ENCODE measurements around the gene ZNF57. TPM values are rescaled to one million over a fixed set of nuclear protein-coding genes. Genes with fewer than 3 reads are reported as not detected.
"Not testable (repeated sequence)": the region's sequence is repeated elsewhere in the genome, so short reads cannot be mapped to it uniquely, and the experiment has no call there.

ZNF57 gene
- total RNA-seq, 1 donor from 2014 or later: 7.2 TPM

DNA sequence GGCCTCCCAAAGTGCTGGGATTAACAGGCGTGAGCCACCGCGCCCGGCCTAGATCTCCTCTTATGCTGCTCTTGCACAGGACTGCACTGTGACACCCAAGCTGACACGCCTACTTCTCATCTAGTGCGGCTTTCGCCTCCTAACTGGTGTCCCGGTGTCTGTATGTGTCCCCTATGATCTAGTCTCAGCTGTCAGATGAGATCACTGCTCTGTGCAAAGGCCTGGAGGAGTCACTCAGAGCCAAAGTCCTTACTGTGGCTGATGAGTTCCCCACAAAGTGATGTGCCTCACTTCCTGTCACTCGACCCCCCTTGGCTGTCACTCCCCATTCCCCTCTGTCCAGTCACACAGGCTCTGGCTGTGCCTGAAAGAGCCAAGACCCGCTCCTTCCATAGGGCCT, 31.1 kb upstream of the ZNF57 start:
- no peak for DNase-seq
- H3K27me3 ChIP-seq: no peaks in the 10 kb centered on the region
- H3K36me3 ChIP-seq: no peaks in the 10 kb centered on the region
- no peaks in the 10 kb centered on the region for H3K4me1 ChIP-seq
- no peaks in the 10 kb centered on the region for H3K9me3 ChIP-seq
- TF ChIP-seq, protein P1, sequence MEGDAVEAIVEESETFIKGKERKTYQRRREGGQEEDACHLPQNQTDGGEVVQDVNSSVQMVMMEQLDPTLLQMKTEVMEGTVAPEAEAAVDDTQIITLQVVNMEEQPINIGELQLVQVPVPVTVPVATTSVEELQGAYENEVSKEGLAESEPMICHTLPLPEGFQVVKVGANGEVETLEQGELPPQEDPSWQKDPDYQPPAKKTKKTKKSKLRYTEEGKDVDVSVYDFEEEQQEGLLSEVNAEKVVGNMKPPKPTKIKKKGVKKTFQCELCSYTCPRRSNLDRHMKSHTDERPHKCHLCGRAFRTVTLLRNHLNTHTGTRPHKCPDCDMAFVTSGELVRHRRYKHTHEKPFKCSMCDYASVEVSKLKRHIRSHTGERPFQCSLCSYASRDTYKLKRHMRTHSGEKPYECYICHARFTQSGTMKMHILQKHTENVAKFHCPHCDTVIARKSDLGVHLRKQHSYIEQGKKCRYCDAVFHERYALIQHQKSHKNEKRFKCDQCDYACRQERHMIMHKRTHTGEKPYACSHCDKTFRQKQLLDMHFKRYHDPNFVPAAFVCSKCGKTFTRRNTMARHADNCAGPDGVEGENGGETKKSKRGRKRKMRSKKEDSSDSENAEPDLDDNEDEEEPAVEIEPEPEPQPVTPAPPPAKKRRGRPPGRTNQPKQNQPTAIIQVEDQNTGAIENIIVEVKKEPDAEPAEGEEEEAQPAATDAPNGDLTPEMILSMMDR (IDR thresholded peaks at IDR 0.05): no peak
- intact Hi-C loops (cut with DNase I): no loop called here
- H3K27ac ChIP-seq: no peak overlapping the region
- H3K4me3 ChIP-seq: no peak overlapping the region
- no peak for ATAC-seq

DNA sequence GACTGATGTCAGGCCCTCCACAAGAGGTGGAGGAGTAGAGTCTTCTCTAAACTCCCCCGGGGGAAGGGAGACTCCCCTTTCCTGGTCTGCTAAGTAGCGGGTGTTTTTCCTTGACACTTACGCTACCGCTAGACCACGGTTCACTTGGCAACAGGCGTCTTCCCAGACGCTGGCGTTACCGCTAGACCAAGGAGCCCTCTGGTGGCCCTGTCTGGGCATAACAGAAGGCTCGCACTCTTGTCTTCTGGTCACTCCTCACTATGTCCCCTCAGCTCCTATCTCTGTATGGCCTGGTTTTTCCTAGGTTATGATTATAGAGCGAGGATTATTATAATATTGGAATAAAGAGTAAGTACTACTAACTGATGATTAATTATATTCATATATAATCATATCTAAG, 28.6 kb upstream of the ZNF57 start:
- ATAC-seq; intact Hi-C loops (cut with DNase I); H3K36me3 ChIP-seq; DNase-seq; H3K27ac ChIP-seq; H3K27me3 ChIP-seq; H3K4me3 ChIP-seq; H3K4me1 ChIP-seq; H3K9me3 ChIP-seq: not testable (repeated sequence)
- TF ChIP-seq, protein P1 (IDR thresholded peaks at IDR 0.05): peak; percentile 23

DNA sequence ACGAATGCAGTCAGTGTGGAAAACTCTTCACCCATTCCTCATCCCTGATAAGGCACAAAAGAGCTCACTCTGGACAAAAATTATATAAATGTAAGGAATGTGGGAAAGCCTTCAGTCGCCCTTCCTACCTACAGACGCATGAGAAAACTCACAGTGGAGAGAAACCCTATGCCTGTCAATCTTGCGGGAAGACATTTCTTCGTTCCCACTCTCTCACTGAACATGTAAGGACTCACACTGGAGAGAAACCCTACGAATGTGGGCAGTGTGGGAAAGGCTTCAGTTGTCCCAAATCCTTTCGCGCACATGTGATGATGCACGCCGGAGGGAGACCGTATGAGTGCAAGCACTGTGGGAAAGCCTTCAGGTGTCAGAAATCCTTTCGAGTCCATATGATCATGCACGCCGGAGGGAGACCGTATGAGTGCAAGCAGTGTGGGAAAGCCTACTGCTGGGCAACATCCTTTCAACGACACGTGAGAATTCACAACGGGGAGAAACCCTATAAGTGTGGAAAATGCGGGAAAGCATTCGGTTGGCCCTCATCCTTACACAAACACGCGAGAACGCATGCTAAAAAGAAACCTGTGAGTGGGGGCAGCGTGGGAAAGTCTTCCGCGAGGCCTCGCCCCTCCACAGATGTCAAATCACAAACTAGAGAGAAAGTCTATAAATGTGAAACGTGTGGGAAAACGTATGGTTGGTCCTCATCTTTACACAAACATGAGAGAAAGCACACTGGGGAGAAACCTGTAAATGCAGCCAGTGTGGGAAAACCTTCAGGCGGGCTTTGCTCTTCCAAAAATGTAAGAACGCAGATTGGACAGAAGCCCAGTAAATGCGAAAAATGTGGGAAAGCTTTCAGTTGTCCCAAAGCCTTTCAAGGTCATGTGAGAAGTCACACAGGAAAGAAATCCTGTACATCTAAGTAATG, 23.1 kb upstream of the ZNF57 start:
- intact Hi-C loops (cut with DNase I): no loop called here
- DNase-seq: no peak
- no peak for ATAC-seq

DNA sequence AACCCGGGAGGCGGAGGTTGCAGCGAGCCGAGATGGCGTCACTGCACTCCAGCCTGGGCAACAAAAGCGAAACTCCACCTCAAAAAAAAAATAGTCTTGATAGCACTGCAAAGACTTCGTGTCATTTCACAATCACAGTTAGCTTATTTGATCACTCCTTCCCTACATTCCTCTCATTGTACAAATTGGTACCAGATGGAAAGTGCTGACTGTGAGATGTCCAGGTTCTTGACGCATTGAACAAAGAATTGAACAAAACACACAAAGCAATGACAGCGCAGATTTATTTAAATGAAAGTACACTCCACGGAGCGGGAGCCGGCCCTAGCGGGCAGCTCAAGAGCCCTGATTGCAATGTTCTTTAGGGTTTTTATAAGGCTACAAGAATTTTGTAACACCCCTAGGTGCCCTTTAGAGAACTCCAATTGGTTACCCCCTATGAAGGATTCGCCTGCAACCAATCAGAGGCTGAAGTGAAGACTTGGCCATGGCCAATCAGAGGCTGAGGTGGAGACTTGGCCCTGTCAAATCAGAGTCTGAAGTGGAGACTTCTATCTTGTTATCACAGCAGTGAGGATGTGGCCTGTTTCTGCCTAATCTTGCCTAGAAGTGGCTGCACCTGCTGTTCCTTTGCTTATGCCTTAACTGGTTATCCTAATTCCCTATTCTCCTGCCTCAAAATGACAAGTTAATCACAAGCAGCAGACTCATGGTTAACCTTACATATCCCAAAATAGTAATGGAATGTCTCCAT, 16.9 kb upstream of the ZNF57 start:
- Histone ChIP-seq H3K4me1 (peaks cover 4% of the 10 kb centered on the region), H3K27ac (no peak overlapping the region), H3K4me3 (no peak overlapping the region), H3K9me3 (no peaks in the 10 kb centered on the region), H3K36me3 (no peaks in the 10 kb centered on the region), H3K27me3 (no peaks in the 10 kb centered on the region)
- TF ChIP-seq, protein P1 (IDR thresholded peaks at IDR 0.05): no peak
- DNase-seq (no peak), ATAC-seq (peak; percentile 25)
- intact Hi-C loops (cut with DNase I): no loop called here

More for the DNA sequence above, 23.1 kb upstream of the ZNF57 start:
- H3K4me3 ChIP-seq: no peak overlapping the region
- H3K27me3 ChIP-seq: no peaks in the 10 kb centered on the region
- peaks cover 19% of the 10 kb centered on the region for H3K9me3 ChIP-seq
- no peak overlapping the region for H3K27ac ChIP-seq
- H3K36me3 ChIP-seq: no peaks in the 10 kb centered on the region
- TF ChIP-seq, protein P1 (IDR thresholded peaks at IDR 0.05): no peak
- H3K4me1 ChIP-seq: no peaks in the 10 kb centered on the region

DNA sequence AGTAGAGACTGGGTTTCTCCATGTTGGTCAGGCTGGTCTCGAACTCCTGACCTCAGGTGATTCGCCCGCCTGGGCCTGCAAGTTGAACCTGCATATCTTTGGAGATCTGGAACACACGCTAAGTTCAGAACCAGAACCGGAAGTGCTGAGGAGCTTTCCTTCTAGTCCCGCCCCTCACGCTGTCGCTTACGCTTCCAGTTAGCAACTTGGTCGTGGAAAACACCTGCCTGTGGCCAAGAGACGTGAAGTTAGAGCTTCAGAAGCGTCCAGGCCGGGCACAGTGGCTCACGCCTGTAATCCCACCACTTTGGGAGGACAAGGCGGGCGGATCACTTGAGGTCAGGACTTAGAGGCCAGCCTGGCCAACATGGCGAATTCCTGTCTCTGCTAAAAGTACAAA, 15.0 kb upstream of the ZNF57 start:
- intact Hi-C loops (cut with DNase I): no loop called here
- Histone ChIP-seq H3K36me3 (no peaks in the 10 kb centered on the region), H3K4me3 (no peak overlapping the region), H3K27ac (no peak overlapping the region), H3K27me3 (no peaks in the 10 kb centered on the region), H3K9me3 (no peaks in the 10 kb centered on the region), H3K4me1 (peaks cover 4% of the 10 kb centered on the region)
- ATAC-seq: no peak
- TF ChIP-seq, protein P1 (IDR thresholded peaks at IDR 0.05): no peak
- DNase-seq: no peak

All from upper lobe of right lung (tissue), 1 donor.